ENCODE results near the gene ALKBH8. TPM values are rescaled to one million over a fixed set of nuclear protein-coding genes. Genes with fewer than 3 reads are reported as not detected.

ALKBH8 gene
- total RNA-seq (1 to 10 TPM; 3.4 to 4.7 TPM), polyA plus RNA-seq (1 to 10 TPM; 2.5 to 2.7 TPM)

GRCh38 chr11:107565219-107565937, at the start of gene ALKBH8:
Gene ALKBH8, minus strand, starts transcription at chr11:107565735. Its CDS starts 4,842 bp downstream, at chr11:107560893.
- WGBS = under 1% methylated on average over 32 of the region's 32 CpGs
- no peaks in the 10 kb centered on the region for H3K27me3 ChIP-seq (ENCODE audit: control insufficient read depth in 4 of 4, insufficient read depth in 4 of 4, low read length in 3 of 4)
- TF ChIP-seq FOXA2 (IDR thresholded peaks at IDR 0.05) (peak; percentile 19), TAF1 (conservative IDR thresholded peaks at IDR 0.05) (no peak), ZBTB33 (IDR thresholded peaks at IDR 0.05) (peak; percentile 39), MAX (IDR thresholded peaks at IDR 0.05) (peak; percentile 62), YY1 (IDR thresholded peaks at IDR 0.05) (peak; percentile 100), HNF4A (conservative IDR thresholded peaks at IDR 0.05) (no peak), GABPA (IDR thresholded peaks at IDR 0.05 in 1 of 2, conservative IDR thresholded peaks at IDR 0.05 in 1 of 2) (peak in 1 of 2 donors; percentile 69)
- DNase-seq (ENCODE audit: low spot score) = peak; percentile 79
- H3K9ac ChIP-seq (ENCODE audit: low read depth in 1 of 2, low read length in 2 of 2) = peak within 1 kb of the TSS; percentile 62 to 89
- peak within 1 kb of the TSS; percentile 78 to 93 (median 87) for H3K4me3 ChIP-seq (ENCODE audit: low read depth in 1 of 3, low read length in 3 of 3)
- H3K4me1 ChIP-seq (ENCODE audit: control insufficient read depth in 4 of 4, insufficient read depth in 4 of 4, low read length in 3 of 4) = peaks cover 0 to 18% (median 13%) of the 10 kb centered on the region in 4 donors
- no peaks in the 10 kb centered on the region for H3K36me3 ChIP-seq (ENCODE audit: control insufficient read depth in 4 of 4, insufficient read depth in 3 of 4, low read depth in 1 of 4, low read length in 3 of 4)
- peak within 1 kb of the TSS; percentile 89 for H3K27ac ChIP-seq (ENCODE audit: low read depth in 1 of 2, low read length in 2 of 2)
- no peaks in the 10 kb centered on the region for H3K9me3 ChIP-seq (ENCODE audit: control insufficient read depth in 4 of 4, low read length in 3 of 4)

GRCh38 chr11:107612445-107612844, 46.9 kb upstream of the ALKBH8 start:
- DNase-seq (ENCODE audit: low spot score) = no peak
- H3K27ac ChIP-seq (ENCODE audit: low read depth in 1 of 2, low read length in 2 of 2) = no peak overlapping the region
- H3K9me3 ChIP-seq (ENCODE audit: control insufficient read depth in 4 of 4, low read length in 3 of 4) = no peaks in the 10 kb centered on the region
- no peak overlapping the region for H3K9ac ChIP-seq (ENCODE audit: low read depth in 1 of 2, low read length in 2 of 2)
- TF ChIP-seq CTCF (IDR thresholded peaks at IDR 0.05; ENCODE audit: low read depth, low read length, missing input control) (no peak), RAD21 (IDR thresholded peaks at IDR 0.05) (no peak), FOXA2 (IDR thresholded peaks at IDR 0.05) (peak; percentile 9), HNF4G (IDR thresholded peaks at IDR 0.05) (no peak), TAF1 (conservative IDR thresholded peaks at IDR 0.05) (no peak), ZBTB33 (IDR thresholded peaks at IDR 0.05) (no peak), RXRA (IDR thresholded peaks at IDR 0.05) (peak in 1 of 2 donors; percentile 24), HNF4A (conservative IDR thresholded peaks at IDR 0.05) (peak; percentile 75 to 84), REST (IDR thresholded peaks at IDR 0.05) (peak; percentile 34), YY1 (IDR thresholded peaks at IDR 0.05) (peak; percentile 27), GABPA (IDR thresholded peaks at IDR 0.05 in 1 of 2, conservative IDR thresholded peaks at IDR 0.05 in 1 of 2) (no peak), FOXA1 (IDR thresholded peaks at IDR 0.05) (no peak), EGR1 (IDR thresholded peaks at IDR 0.05; ENCODE audit: low read depth in 2 of 2) (peak in 1 of 2 donors; percentile 69), SP1 (IDR thresholded peaks at IDR 0.05) (peak; percentile 61), JUND (IDR thresholded peaks at IDR 0.05) (peak in 1 of 2 donors; percentile 66), MAX (IDR thresholded peaks at IDR 0.05) (no peak), NR2F2 (IDR thresholded peaks at IDR 0.05) (no peak), ATF3 (IDR thresholded peaks at IDR 0.05) (no peak)
- WGBS = 97% methylated on average over 2 of the region's 2 CpGs
- H3K36me3 ChIP-seq (ENCODE audit: control insufficient read depth in 4 of 4, insufficient read depth in 3 of 4, low read depth in 1 of 4, low read length in 3 of 4) = no peaks in the 10 kb centered on the region
- H3K4me3 ChIP-seq (ENCODE audit: low read depth in 1 of 3, low read length in 3 of 3) = no peak overlapping the region
- no peaks in the 10 kb centered on the region for H3K27me3 ChIP-seq (ENCODE audit: control insufficient read depth in 4 of 4, insufficient read depth in 4 of 4, low read length in 3 of 4)
- peaks cover 3 to 14% (median 10%) of the 10 kb centered on the region in 4 donors for H3K4me1 ChIP-seq (ENCODE audit: control insufficient read depth in 4 of 4, insufficient read depth in 4 of 4, low read length in 3 of 4)
